AG20443 (cell line): ENCODE results near the gene MUC2.

ENCODE experiments used
- DNase-seq: peaks from one replicate; pipeline ENCODE4 v3.0.0; 2012; ENCODE audit warnings: low spot score, mixed read lengths

The MUC2 gene

DNA sequence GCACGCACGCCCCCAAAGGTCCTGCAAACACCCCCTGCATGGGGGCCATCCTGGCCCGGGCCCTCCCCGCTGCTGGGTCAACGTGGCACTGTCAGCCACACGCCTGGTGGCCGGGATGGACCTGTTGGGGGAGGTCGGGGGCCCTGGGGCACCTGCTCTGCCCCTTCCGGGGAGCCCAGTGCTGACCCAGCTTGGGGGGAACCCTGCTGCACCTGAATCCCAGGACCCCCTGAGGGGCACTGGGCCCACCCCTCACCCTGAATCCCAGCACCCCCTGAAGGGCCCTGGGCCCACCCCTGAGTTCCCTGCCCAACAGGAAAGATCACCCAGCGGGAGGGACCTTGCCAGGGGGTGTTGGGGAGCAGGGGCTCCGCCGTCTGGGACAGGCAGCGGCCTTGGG, 37.7 kb upstream of the MUC2 start:
- no peak for DNase-seq

DNA sequence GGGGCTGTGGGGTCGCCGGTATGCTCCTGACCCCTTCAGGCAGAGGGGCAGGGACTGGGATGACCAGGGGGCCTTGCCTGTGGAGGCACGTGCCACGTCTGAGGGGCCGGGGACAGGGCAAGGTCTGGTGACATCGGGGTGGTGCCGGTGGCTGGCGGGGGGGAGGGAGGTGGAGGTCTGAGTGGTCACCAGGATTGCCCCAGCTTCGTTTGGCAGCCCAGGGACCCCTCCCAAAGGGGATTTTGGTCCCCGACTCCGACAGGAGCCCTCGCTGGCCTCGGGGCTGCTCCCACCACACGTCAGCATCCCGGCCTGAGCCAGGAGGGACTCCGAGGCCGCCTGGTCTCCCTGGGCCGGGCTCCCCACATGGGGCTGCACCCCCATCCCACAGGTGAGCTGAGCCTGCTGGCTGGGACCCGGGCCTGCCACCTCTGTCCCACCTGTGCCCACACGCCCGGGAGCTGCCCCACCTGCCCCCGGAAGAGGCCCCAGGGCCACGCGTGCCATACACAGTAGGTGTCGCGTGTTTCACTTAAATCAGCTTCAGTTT, 37.1 kb upstream of the MUC2 start:
- no peak for DNase-seq

DNA sequence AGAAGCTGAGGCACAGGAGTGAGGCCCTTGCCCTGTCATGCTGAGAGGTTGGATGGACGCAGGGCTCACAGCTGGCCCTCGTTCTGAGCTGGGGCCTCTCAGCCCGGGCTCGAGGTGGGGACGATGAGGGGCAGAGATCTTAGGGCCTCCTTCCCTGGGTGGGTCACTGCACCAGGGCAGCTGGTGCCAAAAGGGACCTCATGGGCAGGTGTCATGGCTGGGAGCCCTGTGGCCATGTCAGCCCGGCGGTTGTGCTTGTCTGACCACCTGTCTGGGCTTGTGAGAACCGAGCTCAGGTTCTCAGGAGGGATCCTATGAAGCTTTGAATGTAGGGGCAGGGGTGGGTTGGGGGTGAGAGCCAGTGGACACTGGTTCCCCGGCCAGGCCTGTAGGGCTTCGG, 36.3 kb upstream of the MUC2 start:
- no peak for DNase-seq

DNA sequence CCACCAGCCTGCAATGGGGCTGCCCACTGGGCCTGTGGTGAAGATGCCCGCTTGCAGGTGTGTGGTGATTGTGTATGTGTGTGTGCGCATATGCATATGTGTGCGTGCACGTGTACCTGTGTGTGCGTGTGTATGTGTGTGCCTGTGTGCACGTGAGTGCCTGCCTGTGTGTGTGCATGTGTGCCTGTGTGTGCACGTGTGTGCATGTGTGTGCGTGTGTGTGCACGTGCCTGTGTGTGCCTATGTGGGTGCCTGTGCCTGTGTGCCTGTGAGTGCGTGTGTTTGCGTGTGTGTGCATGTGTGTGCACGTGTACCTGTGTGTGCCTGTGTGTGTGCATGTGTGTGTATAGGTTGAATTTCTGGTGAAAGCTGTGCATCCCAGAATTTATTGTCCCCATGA, 35.8 kb upstream of the MUC2 start:
- no peak for DNase-seq

DNA sequence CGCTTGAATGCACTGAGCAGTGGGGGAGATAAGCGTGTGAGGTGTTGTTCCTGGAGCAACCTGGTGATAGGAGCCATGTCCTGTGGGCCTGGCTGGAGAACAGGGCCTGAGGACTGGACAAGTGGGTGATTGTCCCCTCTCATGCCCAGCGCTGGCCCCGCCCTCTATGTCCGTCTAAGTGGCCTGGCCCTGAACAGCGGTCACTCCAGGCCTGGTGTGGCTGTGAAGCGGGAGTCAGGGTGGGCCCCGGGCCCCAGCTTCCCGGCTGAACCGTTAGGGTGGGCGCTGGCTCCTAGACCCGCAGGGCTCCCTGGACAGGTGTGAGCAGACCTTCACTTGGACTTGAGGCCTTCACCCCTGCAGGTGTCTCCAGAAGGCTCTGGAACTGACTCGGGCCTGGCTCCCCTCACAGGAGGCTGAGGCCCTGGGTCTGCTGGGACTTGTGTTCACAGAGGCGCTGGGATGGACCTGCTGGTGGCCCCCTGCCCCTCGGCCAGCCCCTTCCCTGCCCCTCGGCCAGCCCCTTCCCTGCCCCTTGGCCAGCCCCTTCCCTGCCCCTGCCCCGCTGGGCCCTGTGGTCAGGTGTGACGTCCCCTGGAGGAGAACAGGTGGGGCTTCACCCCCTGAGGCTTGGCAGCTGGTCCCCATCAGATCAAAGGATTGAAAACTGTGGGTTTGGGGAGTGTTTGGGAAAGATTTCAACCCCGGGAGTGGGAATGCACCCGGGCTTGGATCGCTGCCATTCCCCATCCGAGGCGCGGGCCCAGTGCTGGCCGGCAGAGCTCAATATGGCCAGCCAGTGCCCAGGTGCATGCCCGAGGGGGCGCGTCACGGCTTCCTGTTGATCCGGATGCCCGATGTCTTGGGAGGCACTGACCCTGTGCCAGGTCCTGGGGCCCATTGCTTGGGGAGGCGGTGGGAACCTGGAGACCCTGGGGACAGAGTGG, 34.9 kb upstream of the MUC2 start:
- no peak for DNase-seq

DNA sequence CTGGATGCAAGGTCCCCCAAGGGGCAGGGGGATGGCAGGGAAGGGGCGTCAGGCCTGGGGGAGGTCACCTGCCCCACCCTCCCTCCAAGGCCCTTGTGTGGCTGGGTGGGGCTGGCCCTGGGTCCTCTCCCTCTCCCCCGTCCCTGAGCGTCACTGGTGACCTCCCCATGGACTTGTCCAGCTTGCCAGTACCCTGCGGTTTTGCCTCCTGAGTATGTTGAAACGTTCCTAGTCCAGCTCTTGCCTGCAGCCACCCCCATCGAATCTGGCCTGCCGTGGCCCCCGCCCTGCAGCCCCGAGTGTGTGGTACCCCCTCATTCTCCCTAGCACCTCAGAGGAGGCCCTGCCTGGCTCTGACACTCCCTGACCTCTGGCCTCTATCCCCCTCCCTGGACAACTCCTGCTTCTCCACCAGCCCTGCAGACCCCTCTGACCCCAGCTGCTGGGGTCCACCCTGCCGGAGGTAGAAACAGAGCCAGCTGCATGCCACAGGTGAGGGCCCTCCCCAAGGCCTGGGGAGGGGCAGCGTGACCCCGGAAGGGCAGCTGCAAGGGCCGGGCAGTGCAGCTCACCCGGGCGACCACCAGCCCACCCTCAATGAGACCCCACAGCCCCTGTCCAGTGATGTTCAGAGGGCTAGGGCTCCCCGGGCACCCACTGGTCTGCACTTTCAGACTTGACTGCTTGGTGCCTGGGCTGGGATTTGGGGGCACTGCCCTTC, 34.1 kb upstream of the MUC2 start:
- no peak for DNase-seq

DNA sequence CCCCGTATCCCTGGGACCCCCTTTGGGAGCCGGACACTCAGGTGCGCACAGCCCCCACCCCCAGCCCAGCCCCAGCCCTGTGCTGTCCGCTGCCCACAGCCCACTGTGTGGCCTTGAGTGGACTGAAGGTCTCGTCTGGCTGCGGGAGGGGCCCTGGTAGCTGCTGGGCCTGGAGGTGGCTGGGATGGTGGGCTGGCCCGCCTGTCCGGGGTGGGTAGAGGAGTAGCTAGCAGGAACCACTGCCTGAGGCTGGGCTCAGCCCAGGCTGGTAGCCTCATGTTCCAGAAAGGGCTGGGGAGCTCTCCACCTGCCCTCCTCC, 33.6 kb upstream of the MUC2 start:
- no peak for DNase-seq

DNA sequence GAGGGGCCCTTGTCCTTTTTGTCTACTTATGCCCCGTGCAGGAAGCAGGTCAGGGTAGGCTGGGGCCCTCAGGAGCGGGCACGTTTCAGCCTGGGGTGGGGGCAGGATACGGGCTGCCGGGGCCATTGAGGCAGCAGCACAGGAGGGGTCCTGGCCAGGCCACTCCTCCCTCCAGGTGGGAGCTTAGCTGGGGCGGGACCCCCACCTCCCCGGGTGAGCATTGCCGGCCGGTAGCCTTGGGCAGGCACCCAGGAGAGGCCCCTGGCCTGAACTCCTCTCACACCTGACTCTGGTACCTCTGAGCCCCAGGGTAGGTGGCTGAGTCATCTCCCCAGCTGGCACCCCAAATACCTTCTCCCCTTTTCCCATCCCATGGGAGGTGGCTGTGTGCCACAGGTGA, 33.2 kb upstream of the MUC2 start:
- DNase-seq, result no peak

DNA sequence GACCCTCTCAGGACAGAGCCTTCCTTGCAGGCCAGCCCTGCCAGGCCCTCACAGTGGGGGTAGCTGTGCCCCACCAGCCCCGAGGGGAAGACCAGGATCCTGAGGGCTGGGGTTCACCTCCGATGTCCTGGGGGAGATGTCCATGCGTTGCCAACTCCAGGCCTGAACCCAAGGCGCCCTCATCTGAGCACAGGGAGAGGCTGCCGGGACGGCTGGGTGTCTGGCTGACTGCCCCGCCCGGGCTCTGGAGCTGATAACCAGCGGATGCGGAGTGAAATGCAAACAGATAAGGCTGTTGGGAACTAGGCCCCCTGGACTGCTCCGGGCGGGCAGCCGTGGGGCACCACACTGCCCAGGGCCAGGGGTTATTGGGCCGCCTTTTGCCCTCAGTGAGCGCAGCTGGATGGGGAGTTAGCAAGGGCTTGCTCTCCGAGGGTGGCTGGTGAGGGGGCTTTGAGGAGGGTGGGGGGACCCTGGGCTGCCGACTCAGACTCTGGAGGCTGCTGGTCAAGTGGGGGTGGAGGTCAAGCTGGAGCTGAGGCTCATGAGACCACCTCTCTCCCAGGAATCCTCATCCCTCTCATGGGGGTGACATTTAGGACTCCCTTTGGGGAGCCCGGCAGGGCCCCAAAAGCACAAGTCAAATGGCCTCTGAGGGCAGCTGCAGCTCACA, 32.6 kb upstream of the MUC2 start:
- no peak for DNase-seq

DNA sequence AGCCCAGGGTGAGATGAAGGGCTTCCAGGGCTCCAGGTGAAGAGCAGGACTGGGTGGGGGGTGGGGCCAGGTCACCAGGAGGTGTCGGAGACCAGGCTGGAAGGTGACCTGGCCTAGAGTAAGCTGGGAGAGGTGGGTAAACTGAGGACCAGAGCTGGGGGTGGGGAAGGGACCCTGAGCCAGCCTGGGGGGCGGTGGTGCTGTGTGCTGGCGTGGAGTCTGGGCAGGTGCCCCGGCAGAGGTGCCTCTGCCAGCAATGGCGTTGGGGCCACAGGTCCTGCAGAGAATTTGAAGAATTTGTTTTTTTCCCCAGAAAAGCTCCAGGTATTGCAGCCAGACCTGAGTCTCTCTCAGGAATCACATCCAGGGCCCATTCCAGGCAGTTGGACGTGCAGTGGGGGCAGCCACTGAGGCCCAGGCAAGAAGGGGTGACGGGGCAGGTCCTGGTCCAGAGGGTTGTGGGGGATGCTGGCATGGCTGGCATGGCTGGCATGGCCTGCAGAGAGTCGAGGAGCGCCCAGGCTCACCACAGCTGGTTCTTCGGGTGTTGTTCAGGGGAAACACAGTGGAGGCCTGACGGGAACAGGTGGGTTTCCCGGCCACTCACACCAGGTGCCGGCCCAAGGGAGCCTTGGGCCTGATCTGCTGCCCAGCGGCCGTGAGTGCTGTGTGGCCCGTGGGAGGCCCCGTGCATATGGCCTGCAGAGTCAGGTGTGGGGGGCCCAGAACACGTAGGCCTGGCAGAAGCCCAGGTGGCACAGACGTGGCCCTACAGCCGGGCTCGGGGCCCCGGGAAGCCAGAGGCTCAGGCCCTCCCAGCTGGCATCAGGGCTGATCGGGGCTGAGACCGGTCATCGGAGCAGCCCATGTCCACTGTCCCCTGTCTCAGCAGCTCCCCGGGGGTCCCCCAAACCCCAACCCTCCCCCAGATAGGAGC, 31.8 kb upstream of the MUC2 start:
- DNase-seq, result no peak

DNA sequence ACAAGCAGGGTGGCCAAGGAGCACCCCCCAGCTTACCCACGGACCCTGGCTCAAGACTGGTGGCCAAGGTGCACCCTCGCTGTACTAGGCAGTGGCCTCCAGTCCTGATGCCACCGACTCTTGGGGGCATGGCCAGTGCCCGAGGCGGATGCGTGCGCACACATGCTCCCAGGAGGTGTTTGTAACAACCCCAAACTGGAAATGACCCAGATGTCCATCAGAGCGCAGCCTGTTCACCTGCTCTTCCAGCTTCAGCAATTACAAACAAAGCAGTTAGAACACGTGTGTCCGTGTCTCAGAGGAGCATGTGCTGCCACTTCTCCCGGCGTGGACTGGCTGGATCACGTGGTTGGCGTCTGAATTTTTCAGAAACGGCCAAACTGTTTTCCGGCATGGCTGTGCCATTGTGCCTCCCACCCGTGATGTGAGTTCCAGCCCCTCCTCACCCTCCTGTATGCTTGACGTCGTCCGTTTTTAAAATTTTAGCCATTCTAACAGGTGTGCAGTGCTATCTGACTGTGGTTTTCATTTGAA, 31.0 kb upstream of the MUC2 start:
- DNase-seq, result no peak

DNA sequence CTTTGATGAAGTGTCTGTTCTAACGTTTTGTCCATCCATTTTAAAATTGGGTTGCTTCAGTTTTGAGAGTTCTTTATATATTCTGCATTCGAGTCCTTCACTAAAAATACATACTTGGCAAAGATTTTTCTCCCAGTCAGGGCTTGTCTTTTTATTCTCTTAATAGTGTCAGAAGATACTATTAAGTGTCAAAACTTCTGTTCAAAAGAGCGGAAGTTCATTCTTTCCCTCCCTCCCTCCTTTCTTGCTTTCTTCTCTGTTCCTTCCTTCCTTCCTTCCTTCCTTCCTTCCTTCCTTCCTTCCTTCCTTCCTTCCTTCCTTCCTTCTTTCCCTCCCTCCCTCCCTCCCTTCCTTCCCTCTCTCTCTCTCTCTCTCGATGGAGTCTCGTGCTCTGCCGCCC, 30.5 kb upstream of the MUC2 start:
- no peak for DNase-seq

DNA sequence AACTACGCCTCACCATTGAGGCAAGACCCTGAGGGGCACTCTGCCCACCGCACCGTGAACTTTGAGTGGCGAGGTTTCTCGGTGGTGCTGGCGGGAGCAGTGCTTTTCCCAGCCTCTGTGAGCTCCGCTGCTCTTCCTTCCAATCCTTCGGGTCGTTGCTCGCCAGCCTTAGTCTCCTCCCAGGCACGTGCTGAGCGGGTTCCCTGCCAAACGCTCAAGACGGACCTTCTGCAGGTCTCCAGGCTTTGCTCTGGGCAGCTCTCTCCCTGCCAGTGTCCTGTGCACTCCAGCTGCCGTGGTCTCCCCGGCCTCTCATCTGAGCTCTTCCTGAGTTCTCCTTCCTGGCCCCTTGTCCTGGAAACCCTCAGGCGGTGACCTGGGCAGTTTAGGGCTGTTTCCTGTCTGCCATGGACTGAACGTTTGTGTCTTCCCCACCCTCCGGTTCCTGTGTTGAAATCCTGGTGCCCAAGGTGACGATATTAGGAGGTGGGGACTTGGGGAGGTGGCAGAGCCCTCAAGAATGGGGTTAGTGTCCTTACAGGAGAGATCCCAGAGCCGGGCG, 27.0 kb upstream of the MUC2 start:
- no peak for DNase-seq

DNA sequence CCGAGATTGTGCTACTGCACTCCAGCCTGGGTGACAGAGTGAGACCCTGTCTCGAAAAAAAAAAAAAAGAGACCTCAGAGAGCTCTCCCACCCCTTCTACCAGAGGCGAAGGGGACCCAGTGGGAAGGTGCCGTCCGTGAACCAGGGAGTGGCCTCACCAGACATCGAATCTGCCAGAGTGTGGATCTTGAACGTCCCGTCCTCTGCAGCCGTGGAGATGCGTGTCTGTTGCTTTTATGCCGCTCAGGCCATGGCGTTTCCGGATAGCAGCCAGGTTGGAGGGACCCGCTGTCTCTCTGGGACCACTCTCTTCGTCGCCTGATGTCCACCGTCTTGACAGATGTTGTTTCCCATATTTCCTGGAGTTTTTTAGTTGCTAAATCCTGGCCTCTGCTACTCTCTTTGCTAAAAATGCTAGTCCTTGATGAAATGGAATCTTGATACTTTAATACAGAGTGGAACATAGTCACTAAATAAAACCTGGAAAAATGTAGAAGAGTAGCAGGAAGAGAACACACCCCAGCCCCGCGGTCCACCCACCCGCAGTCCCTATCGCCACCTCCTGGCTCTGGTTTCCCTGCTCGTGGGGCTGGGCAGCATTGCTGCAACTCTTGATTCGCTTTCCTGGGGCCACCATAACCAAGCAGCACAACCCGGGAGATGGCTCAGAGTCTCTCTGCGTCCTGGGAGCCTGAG, 26.2 kb upstream of the MUC2 start:
- no peak for DNase-seq

DNA sequence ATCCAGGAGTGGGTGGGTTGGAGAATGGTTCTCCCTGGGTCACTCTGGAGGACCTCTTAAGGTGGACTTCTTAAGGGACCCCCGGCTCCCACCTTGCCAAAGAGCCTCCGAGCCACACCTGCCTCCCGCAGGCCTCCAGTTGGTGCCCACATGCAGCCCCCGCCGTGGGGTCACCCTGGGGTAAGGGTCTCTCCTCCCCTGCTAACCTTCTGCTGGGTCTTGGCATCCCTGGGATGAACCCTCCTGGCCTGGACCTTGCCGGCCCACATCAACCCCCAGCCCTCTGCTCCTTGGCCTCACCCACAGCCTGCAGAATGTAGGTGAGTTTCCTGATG, 25.6 kb upstream of the MUC2 start:
- DNase-seq, result no peak

DNA sequence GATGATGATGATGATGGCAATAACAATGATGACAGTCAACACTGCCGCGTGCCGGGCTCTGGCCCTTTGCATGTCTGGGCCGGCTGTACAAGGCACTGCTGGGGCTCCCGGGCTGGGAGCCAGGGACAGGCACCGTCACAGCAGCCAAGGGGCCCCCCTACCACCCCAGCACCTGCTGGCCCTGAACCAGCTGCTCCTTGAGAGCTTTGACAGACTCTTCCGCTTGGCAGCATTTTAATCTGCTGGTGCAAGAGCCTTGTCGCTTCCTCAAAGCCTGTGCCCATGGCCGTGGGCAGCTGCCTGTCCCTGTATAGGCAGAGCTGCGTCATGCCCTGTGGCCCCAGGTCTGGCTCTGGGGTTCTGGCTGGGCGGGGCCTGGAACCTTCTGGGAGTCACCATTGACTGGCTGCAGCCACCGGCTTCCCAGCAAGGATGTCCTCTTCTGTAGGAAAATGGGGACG, 25.2 kb upstream of the MUC2 start:
- no peak for DNase-seq

DNA sequence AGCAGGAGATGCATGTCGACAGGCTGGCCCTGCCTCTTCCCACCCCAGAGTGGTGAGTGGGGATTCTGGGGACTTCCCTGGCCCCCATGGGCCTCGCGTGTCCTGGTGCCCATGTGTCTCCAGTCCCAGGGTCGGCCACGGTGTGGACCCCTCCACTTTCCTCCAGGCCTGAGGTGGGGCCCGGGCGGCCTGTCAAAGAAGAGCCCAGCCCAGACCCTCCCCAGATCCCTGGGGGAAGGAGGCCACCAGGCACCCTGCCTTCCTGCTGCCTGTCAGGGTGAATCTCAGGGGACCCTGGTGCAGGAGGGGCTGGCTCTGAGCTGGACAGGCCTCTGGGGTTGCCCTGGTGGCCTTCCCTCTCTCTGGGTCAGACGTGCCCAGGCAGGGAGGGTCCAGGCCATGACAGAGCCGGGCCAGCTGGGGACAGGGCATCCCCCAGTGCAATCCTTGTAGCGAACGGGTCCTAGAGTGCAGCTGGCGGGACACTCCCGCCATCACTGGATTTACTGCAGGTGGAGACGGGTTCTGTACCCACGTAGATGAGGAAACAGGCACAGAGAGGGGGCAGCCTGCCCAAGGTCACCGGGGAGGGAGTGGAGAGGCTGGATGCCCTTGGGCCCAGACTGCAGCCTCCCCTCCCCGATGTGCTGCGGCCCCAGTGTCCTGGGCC, 24.6 kb upstream of the MUC2 start:
- no peak for DNase-seq

DNA sequence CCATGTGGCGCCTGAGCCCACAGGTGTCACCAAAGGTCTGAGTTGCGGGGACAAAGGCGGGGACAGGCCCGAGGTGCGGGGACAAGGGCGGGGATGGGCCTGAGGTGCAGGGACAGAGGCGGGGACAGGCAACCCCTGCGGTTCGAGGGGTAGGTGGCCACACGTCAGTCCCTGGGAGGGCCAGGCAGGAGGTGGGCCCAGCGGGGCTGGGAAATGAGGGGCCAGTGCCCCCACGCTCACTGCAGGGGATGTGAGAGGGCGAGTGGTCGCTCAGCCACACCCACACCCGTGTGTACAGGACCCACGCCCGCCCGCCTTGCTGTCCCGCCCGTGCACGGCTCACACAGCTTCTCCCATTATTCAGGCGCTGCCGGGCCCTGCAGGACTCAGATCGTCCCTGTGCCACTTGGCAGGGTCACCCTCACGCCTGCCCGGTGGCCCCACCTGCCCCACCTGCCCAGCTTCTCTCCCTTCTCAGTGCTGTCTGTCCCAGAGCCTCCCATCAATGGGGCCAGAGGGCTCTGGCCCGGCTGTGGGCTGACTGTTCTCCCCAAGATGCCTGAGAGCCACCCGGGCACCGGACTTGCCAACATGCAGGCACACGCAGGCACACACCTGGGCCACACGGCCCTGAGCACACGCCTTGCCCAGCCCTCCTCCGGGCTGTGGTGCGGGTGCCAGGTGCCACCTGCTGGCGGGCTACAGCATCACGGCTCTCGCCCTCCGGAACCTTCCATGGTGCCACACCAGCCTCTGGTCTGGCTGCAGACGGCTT, 23.9 kb upstream of the MUC2 start:
- DNase-seq, result peak; percentile 93
